Testis (tissue), 3 donors: ENCODE data around the gene TSEN2. TPM values are rescaled to one million over a fixed set of nuclear protein-coding genes. Genes with fewer than 3 reads are reported as not detected.

Experiments used
- DNase-seq: peaks from one replicate; pipeline ENCODE4 v3.0.0-alpha.2; 2019
- H3K27ac ChIP-seq, 2 donors: fragments of 200-600 bp; sonication (generic); one replicate each; pipeline ENCODE4 v1.5.1; 2019
- H3K27me3 ChIP-seq: fragments of 200-600 bp; sonication (generic); one replicate; pipeline ENCODE4 v1.5.1; 2019
- H3K36me3 ChIP-seq: fragments of 200-600 bp; sonication (generic); one replicate; pipeline ENCODE4 v1.5.1; 2017; ENCODE audit warnings: low read depth; ENCODE audit errors: missing control alignments
- H3K4me1 ChIP-seq: fragments of 200-600 bp; sonication (generic); one replicate; pipeline ENCODE4 v1.5.1; 2019
- H3K4me3 ChIP-seq, 2 donors: fragments of 200-600 bp; sonication (generic); one replicate each; pipeline ENCODE4 v1.5.1; 2017 to 2019
- H3K9me3 ChIP-seq: fragments of 200-600 bp; sonication (generic); one replicate; pipeline ENCODE4 v1.5.1; 2017
- CTCF ChIP-seq, 3 experiments: fragments of 450-650 bp in 2 of 3; fragments of 200-600 bp in 1 of 3; sonication (generic) in 1 of 3; IDR thresholded peaks; one replicate each; pipeline ENCODE4 v1.5.1; 2016 to 2019; ENCODE audit warnings: antibody characterized with exemption in 3 of 3, mild to moderate bottlenecking in 2 of 3, moderate library complexity in 1 of 3
- POLR2A ChIP-seq: fragments of 450-650 bp; IDR thresholded peaks from one replicate; pipeline ENCODE4 v1.6.1; 2017; ENCODE audit warnings: antibody characterized with exemption, mild to moderate bottlenecking, moderate library complexity
- WGBS, 2 donors: methylation state at CpG; one replicate each; pipeline ENCODE4 v1.1.5; 2018; 5-methylcytosine and 5-hydroxymethylcytosine counted together
- intact Hi-C: fragments of 100-400 bp; cut with DNase I; formaldehyde crosslinking; loops from one replicate; pipeline ENCODE4 v1.15.1; 2023; ENCODE audit warnings: low total_unique reads
- polyA plus RNA-seq: library from polyadenylated mRNA; stranded (reverse); fragments of 350-450 nt; fragmentation: Illumina TruSeq; extraction: RNeasy Lipid Tissue Mini Kit (QIAGEN cat#74804); gene quantifications from one replicate; pipeline ENCODE4 v1.2.3, GENCODE V29; 2014; ENCODE audit warnings: low read depth, low replicate concordance; ENCODE audit not compliant: insufficient read depth
- total RNA-seq, 2 donors: library from RNA; depleted of rRNA; stranded (reverse); fragments of >200 nt; gene quantifications; one replicate each; pipeline ENCODE4 v1.2.3, GENCODE V29; 2016

Gene TSEN2
- total and polyA plus RNA-seq, 3 donors from 2014 or later = 17.0 to 26.8 (median 25.3) TPM

GRCh38 chr3:12438318-12438717 is 46.0 kb upstream of the TSEN2 start:
- no peaks in the 10 kb centered on the region for H3K27me3 ChIP-seq
- DNase-seq = no peak
- H3K36me3 ChIP-seq = no peaks in the 10 kb centered on the region
- no peak overlapping the region for H3K27ac ChIP-seq
- H3K9me3 ChIP-seq = no peaks in the 10 kb centered on the region
- no peak overlapping the region for H3K4me3 ChIP-seq
- TF ChIP-seq CTCF (IDR thresholded peaks at IDR 0.05) (no peak), POLR2A (no peak)
- intact Hi-C loops = no loop called here
- peaks cover 9% of the 10 kb centered on the region for H3K4me1 ChIP-seq
- WGBS, 2 donors = 79 to 91% methylated on average over 4 of the region's 4 CpGs

- TF ChIP-seq POLR2A (no peak), CTCF (IDR thresholded peaks at IDR 0.05) (no peak)
- WGBS, 2 donors = 77 to 88% methylated on average over 11 of the region's 11 CpGs
- intact Hi-C loops = no loop called here
These were observed 44.9 kb upstream of the TSEN2 start for GRCh38 chr3:12439161-12439940.

GRCh38 chr3:12440927-12441714 is 43.2 kb upstream of the TSEN2 start:
- no peak for TF ChIP-seq CTCF (IDR thresholded peaks at IDR 0.05)
- no peak for TF ChIP-seq POLR2A
- Histone ChIP-seq H3K4me3 (no peak overlapping the region), H3K27me3 (no peaks in the 10 kb centered on the region), H3K36me3 (no peaks in the 10 kb centered on the region), H3K9me3 (no peaks in the 10 kb centered on the region), H3K4me1 (peaks cover 9% of the 10 kb centered on the region), H3K27ac (no peak overlapping the region)
- intact Hi-C loops = no loop called here
- peak; percentile 52 for DNase-seq
- WGBS, 2 donors = 43 to 55% methylated on average over 8 to 21 of the region's 21 CpGs

More at GRCh38 chr3:12439161-12439940, 44.9 kb upstream of the TSEN2 start:
- DNase-seq = no peak
- H3K27me3 ChIP-seq = no peaks in the 10 kb centered on the region
- no peak overlapping the region for H3K4me3 ChIP-seq
- no peak overlapping the region for H3K27ac ChIP-seq
- no peaks in the 10 kb centered on the region for H3K36me3 ChIP-seq
- H3K4me1 ChIP-seq = peaks cover 9% of the 10 kb centered on the region
- no peaks in the 10 kb centered on the region for H3K9me3 ChIP-seq

GRCh38 chr3:12442654-12443501 is 41.4 kb upstream of the TSEN2 start:
- no peak for DNase-seq
- H3K9me3 ChIP-seq = no peaks in the 10 kb centered on the region
- peaks cover 9% of the 10 kb centered on the region for H3K4me1 ChIP-seq
- H3K4me3 ChIP-seq = no peak overlapping the region
- no peak overlapping the region for H3K27ac ChIP-seq
- TF ChIP-seq POLR2A = no peak
- no peak for TF ChIP-seq CTCF (IDR thresholded peaks at IDR 0.05)
- H3K36me3 ChIP-seq = no peaks in the 10 kb centered on the region
- intact Hi-C loops = no loop called here
- no peaks in the 10 kb centered on the region for H3K27me3 ChIP-seq
- WGBS, 2 donors = 81 to 83% methylated on average over 20 of the region's 20 CpGs
